ELF-1 (cell line): ENCODE data around the gene DDX24.

ENCODE experiments used
- DNase-seq: peaks from one replicate; pipeline ENCODE4 v3.0.0-alpha.2; 2016; ENCODE audit warnings: low read depth, low spot score

The DDX24 gene

DNA sequence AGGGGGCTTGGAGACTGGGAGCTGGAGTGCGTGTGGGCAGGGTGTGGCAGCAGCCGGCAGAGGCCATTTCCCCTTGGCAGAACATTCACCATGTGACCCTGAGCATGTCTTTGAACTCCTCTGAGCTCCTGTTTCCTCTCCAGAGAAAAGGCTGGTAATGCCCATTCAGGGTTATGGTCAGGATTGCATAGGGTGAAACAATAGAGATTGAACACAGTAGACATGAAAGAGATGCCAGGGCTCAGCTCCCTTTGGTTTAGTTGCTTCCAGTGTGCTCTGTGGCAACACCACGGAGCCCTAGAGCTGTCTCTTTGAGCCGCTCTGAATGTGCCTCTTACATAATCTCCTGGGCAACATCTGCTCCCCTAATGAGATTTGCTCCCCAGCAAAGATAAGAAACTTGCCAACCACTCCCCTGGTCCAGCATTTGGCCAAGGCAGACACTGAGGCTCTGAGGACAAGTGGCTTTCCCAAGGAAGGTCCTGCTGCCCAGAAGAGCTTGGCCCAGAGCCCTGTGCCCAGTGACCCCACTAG lies 34.1 kb upstream of the DDX24 start:
- no peak for DNase-seq

DNA sequence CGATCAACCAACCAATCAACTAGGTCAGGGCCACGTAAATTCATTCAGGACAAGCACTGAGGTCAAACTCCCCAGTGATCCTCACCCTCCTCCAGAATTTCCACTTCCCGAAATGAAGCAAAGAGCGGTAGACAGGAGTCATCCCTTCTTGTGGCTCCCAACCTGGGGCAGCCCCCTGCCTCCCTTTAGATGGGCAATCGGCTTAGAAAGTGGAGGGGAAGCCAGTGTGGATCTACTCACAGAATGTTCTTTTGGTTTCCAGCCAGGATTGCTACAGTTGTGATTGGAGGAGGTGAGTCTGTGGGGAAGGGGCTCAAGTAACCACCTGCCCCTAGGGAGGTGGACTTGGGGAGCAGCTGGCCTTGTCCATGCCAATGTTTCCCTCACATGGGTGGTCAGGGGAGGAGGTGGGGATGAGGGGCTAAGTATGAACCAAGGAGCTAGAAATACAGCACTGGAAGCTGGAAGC lies 33.6 kb upstream of the DDX24 start:
- no peak for DNase-seq

DNA sequence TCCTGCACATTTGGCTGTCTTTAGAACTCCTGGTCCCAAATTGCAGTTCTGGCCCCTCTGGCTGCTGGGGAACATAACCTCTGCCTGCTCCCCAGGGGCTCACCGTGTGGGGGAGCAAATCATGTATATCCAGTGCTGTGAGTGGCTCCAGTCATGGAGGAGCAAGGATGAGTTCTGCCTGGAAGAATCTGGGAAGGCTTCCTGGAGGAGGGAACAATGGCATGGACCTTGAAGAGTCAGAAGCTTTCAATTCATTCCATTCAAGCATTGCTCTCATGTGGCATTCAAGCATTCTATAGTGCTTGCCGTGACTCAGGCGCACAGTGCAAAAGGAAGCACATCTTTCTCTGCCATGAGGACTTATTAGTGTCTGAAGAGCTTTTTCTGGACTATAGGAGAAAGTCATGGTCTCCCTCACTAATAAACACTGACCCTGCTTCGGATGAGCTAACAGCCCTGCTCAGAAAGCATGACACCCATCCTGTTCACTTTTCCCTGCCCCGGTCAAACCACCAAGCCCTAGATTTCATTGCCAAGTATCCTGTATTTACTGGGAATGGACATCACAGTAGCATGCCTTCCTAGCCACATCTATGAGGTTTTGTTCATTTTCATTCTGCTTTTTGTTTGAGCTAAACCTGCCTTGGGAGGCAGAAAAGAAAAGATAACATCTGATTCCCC lies 33.0 kb upstream of the DDX24 start:
- no peak for DNase-seq

DNA sequence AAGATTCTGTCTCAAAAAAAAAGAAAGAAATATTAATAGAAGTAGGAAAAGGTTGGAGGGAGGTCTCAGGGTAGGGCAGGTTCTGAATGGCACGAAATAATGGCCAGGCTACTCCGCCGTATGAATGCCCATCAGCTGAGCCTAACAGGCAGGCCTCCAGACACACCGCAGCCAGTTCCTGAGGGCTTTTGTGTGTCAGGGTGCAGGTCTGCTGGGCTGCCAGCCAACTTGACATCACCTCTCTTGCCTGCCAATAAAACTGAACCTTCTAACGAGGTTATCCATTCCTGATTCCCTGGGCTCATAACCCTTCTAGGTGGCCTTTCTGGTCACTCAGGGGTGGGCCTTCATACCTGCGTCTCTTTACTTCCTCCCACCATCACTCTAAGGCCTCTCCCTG lies 32.5 kb upstream of the DDX24 start:
- DNase-seq: no peak

DNA sequence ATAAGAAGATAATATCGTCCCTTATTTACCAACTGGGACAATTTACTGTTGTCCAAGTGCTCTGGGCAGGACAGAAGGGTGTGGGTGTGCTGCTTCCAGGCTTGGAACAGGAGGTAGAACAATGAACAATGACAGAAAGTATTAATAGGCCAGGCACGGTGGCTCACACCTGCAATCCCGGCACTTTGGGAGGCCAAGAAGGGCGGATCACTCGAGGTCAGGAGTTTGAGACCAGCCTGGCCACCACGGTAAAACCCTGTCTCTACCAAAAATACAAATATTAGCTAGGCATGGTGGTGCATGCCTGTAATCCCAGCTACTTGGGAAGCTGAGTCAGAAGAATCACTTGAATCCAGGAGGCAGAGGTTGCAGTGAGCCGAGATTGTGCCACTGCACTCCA lies 32.1 kb upstream of the DDX24 start:
- DNase-seq: no peak

DNA sequence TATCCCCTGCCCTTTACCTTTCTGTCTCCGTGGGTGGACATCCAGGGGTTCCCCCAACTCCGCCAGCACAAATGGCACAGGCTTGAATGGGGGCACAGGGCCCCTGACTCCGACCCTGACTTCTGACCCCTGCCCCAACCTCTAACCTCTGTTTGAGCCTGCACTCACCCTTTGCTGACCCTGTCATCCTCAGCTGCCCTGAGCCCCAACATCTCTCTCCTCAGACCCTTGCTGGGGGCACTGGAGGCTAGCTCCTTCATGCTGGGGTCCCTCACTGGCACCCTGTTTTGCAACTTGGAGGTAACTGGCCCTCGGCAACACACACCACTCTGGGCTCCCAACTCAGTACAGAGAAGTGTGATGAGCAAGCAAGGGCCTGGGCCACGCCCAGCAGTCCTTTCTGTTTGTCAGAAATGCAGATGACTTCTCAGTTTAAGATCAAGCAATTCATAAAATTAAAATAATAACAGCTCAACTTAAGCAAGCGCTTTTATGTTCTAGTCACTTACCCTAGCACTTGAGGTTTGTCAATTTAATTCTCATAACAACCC lies 31.6 kb upstream of the DDX24 start:
- DNase-seq: no peak

DNA sequence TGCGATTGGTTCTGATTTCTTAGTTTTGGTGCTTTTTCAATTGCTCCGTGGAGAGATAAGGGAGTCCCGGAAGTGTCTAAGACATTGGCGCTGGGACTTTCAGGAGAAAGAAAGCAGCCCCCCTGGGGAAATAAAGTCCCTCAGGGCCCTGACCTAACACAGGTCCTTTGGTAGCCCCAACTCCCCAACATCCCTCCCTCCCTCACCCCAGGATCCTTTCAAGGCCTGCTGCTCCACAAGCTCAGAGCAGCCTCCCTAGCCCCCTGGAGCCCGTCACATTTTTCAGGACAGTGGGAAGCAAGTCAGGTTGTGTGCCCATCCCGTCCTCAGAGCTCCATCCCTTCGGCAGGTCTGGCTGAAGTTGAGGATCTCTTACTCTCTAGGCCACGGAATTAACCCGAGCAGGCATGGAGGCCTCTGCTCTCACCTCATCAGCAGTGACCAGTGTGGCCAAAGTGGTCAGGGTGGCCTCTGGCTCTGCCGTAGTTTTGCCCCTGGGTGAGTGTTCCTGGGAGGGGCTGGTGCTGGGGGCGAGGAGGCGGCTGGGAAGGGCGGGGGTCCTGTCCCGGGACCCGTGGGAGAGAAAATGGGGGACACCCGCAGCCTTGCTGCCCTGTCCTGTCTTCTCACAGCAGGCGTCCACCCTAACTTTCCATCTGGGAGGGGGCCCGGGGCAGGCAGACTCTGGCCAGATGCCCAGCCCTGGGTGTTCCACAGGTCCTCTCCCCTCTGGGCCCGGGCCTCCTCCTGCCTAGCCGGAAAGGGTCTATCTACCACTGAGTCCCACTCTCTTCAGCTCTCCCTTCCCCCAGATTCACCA lies 30.5 kb upstream of the DDX24 start:
- no peak for DNase-seq

DNA sequence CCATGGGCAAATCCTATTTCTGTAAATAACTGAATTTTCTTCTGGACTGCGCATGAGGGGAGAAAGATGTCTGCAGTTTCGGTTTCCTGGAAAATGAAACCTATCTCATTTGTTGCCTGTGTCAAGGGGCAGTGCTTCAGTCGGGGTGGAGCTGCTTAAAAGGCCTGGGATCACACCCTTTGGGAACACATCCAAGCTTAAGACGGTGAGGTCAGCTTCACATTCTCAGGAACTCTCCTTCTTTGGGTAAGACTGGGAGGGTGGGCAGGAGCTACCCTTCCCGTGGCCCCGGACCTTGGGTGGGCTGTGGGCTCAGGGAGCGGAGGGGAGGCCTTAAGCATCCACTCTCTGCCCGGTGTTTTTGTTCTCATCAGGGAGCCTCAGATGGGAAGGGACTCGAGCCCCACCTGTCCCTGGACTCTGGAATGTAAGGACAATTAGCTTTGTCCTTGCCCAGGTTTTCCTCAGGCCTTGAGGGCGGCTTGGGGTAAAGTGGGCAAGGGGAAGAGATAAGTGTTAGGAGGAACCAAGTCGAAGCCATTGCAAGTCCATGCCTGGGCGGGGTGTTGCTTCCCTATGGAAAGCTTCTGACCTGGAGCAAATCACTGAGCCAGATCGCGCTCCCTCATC lies 29.7 kb upstream of the DDX24 start, which contains the start of gene IFI27:
IFI27 (plus strand) TSS at position 185 of the 630 bp plus-strand sequence.
- peak; percentile 30 for DNase-seq

DNA sequence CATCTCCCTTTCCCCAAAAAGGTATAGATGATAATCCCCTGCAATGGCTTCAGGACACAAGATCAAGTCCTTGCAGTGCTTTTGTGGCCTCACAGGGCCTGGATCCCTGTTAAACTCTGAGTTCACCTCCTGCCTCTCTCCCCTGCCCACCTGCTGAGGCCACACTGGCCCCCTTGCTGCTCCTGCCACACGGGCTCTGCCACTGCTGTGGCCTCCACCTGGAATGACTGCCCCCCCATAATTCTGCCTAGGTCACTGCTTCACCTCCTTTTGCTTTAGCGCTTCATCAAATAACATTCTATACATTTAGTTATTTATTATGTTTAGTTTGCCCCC lies 28.9 kb upstream of the DDX24 start:
- DNase-seq: no peak

DNA sequence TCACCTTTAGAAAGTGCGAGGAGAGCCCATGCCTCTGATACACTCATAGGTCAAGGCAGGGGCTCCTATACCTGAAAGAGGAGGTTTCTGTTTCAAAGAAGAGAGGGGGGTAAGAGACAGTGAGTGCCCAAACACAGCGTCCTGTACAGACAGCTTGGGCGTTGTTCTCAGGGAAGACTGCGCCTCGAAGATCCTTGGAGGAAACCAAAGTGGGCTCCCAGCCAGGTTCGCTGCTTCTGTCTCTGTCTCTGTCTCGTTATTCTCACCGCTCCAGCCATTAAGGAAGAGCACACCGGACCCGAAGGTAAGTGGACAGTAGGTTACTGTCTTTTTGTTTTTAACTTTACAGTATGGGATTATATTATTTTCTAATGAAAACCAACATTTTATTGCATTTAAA lies 23.7 kb upstream of the DDX24 start:
- no peak for DNase-seq

DNA sequence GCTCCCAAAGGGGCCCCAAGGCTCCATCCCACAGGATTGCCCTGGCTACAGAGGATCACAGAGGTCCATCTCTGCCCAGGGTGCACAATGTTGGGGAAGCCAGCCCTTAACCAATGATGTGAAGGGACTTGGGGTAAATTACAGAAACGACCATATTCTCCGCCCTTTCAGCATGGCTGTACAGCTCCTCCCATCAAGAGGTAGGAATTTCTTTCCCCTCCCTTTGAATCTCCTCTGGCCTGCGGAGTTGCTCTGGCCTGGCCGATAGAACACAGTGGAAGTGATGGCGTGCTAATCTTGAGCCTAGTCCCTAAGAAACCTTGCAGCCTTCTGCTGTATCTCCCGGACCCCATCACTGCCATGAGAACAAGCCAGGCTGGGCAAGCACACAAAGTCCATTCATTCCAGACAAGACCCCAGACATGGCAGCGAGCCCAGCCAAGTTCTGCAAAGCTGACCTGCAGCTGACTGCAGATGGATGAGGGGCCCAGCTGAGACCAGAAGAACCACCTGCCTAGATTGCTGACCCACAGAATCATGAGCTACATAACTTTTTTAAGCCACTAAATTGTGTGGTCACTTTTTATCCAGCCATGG lies 22.6 kb upstream of the DDX24 start:
- no peak for DNase-seq

DNA sequence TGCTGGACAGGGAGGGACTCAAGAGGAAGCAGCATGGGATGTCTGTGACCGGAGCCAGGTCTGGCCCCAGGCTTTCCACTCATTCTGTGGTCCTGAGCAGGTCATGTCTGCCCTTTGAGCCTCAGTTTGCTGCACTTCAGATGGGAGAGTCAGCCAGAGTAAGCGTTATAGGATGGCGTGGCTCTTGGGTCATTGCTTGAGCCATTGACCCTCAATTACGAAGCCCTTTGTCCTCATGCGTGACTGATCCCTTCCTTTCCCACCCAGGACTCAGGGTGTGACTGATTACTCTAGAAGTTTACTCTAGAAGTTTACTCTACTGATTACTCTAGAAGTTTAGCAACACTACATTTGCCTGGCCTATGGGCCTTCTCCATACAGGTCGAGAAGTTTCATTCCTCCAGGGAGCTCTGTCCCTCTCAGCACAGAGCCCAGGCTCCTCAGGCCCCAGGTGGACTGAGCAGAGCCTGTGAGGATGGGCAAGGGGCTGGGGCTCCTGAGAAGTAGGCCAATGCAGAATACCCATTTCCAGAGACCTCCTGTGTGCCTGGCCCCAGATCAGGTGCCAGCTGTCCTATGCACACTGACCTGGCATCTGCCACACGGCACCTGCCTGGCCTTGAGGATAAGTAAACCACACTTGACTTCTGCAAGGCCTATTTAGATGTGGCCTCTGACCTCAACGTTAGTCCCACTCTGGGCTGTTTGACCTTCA lies 21.9 kb upstream of the DDX24 start:
- DNase-seq: no peak

DNA sequence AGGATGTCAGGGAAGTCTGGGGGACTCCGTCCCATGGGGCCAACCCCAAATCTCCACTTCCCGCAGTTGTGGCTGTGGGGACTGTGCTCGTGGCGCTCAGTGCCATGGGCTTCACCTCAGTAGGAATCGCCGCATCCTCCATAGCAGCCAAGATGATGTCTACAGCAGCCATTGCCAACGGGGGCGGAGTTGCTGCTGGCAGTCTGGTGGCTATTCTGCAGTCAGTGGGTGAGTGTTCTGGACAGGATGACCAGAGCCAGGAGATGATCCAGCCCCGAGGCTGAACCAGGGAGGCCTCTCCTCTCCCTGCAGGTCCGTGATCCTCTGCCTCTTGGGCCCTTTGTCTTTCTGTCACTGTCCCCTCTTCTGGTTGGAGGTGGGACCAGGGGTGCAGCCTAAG lies 20.7 kb upstream of the DDX24 start:
- no peak for DNase-seq

DNA sequence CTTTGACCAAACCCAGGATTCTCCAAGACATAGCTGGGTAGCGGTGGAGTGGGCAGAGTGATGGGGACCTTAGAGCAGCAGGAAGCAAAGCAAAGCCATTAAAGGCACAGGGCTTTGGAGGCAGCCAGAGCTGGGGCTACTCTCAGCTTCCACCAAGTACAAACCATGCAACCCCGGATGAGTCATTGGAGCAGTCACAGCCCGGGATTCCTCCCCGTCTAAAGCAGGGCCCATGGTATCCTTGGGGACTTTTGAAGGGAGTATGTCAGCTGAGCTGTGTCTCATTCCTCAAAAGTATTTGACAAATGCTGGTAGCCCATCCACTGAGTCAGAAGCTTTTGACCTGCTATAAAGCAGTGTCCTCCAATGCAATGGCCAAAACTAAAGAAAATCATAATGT lies 19.8 kb upstream of the DDX24 start:
- no peak for DNase-seq

DNA sequence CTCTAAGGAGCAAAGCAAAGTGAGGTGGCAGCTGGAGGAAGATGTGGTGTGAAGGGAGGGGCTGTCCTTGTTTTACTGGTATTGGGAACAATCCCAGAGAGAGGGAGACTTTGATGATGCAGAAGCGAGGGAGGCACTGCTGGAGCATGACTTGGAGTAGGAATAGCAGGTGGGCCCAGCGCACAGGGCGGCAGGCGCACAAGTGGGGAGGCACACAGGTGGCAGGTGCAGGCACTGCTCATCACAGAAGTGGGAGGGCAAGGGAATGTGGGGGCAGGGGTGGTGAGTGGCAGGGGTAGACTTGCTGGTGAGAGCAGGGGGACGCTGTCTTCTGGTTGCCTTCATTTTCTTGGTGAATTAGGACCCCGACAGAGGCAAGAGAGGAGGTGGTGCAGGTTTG lies 18.0 kb upstream of the DDX24 start:
- no peak for DNase-seq

DNA sequence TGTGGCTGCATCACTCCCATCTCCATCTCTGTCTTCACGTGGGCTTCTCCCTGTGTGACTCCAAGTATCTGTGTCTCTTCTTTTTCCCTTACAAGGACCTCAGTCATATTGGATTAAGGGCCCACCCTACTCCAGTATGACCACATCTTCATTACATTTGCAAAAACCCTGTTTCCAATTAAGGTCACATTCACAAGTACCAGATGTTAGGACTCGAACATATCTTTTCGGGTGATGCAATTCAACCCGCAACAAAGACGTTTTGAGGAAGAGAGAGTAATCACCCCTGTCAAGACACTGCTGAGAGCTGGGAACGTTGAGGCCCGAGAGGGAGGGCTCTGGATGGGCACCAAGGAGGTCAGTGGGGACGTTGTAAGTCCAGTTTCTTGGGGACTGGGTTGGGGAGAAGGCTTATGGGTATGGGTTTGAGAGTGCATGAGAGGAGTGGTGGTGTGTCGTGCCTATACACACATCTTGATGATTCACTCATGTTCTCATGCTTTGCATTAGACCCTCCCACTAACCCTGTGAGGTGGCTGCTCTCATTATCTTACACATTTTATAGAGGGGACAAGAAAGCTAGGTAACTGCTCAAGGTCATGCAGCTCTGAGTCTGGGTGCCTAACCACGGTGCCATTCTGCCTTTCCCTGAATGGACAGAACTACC lies 17.5 kb upstream of the DDX24 start:
- DNase-seq: no peak

DNA sequence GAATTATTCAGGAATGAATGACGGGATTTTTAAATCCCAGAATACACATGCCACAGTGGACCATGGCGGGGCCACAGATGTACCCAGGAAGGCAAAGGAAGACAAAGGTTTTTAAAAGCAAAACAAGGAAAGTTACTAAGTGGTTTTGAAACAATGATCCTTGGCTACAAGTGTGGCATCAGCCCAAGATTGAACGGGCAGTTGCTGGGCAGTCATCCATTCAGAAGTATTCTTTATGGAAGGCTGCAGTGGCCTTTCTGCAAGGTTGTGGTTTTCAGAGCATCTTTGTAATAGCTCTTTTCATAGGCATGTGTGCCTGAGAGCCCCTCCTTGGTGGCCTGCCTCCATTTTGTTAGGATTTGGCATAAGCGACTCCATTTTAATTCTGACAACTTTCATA lies 16.1 kb upstream of the DDX24 start:
- no peak for DNase-seq

DNA sequence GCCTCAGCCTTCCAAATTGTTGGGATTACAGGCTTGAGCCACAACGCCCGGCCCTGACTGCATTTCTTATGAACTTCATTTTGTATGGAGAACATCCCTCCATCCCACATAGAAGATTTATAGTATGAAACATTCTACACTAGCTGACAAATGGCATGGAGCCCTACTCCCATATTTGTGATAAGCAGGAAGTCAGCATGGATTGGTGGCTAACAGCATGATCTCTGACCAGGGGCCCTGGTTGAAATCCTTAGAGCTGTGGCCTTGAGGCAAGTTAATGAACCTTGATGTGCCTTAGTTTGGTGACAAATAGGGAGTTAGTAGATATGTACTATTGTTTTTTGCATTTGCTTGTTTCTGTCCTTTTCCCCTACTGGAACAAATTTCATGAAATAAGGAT lies 12.4 kb upstream of the DDX24 start:
- DNase-seq: no peak

DNA sequence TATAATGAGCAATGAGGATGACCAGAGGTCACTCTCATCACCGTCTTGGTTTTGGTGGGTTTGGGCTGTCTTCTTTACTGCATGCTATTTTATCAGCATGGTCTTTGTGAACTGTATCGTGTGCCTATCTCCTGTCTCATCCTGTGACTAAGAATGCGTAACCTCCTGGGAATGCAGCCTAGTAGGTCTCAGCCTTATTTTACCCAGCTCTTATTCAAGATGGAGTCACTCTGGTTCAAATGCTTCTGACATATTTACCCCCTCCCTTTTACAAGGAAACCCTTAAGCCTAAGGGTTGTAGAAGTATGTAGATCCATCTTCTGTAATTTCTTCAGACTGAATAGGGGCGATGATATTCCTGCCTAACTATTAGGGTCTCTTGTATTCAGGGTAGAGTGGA lies 8.5 kb upstream of the DDX24 start:
- DNase-seq: no peak

DNA sequence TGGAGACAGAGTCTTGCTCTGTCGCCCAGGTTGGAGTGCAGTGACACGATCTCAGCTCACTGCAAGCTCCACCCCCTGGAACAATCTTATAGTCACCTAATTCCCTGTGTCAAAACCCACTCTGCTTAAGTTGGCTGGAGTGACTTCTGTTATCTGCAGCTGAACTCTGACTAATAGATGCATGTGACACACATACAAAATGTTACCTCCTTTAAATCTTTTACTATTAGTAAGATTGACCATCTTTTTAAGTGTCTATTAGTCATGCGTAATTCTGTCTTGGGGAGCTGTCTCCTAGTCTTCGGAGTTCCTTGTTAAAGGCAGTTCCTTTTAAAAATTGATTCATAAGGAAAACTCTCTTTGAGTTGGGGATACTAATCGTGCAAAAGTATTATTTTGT lies 7.5 kb upstream of the DDX24 start:
- DNase-seq: no peak

DNA sequence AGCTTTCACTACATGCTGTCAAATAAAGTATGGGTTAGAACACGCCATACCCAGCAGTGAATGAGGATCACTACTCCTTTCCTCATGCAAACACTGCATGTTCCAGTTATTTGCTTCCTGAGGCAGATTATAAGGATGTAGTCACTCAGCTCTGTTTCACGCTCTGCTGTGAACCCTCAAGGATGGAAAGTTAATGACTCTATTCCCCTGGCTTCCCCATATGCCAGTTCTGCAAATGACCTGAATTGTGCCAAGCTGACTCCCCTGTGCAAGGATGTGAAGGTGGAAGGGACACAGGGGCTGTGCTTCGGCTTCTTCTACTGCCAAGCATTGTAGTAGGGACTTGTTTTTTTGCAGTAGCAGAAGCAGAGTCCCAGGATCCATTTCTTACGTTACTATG lies 6.9 kb upstream of the DDX24 start:
- DNase-seq: no peak
